ENCODE results near the gene BBOF1.
A peak's percentile ranks its signal among the peaks of the same experiment; 100 is the strongest.

The BBOF1 gene

GRCh38 chr14:73995977-73996378 is 23.2 kb upstream of the BBOF1 start:
- Histone ChIP-seq H3F3A (ENCODE audit: insufficient read depth) (peaks cover 19% of the 10 kb centered on the region), H3K79me2 (ENCODE audit: insufficient read depth, low read length) (no peaks in the 10 kb centered on the region), H3K4me3 (ENCODE audit: insufficient read depth, low read length, poor library complexity, severe bottlenecking) (no peak overlapping the region), H3K9me3 (ENCODE audit: insufficient read depth, low read length) (no peaks in the 10 kb centered on the region), H3K36me3 (ENCODE audit: low read length) (no peaks in the 10 kb centered on the region), H3K27ac (ENCODE audit: low read depth, low read length) (peak overlapping the region; percentile 82; the same call in 1 of the 2 replicates), H3K4me2 (ENCODE audit: low read depth, low read length, poor library complexity, severe bottlenecking) (peak overlapping the region; percentile 67), H4K20me1 (ENCODE audit: low read depth, low read length) (no peaks in the 10 kb centered on the region), H2AFZ (ENCODE audit: low read depth, low read length, severe bottlenecking) (no peak overlapping the region), H3K27me3 (ENCODE audit: low read length) (no peaks in the 10 kb centered on the region), H3K9me2 (replicated peaks; ENCODE audit: insufficient read depth, low read length) (no peaks in the 10 kb centered on the region), H3K9ac (ENCODE audit: low read length) (no peak overlapping the region; the same call in 1 of the 2 replicates)
- TF ChIP-seq CTCF (IDR thresholded peaks at IDR 0.05; ENCODE audit: insufficient read depth, low read length, poor library complexity, severe bottlenecking) (no peak), EZH2phosphoT487 (conservative IDR thresholded peaks at IDR 0.05; ENCODE audit: low read length) (no peak)

GRCh38 chr14:73996731-73997107 is 22.4 kb upstream of the BBOF1 start:
- Histone ChIP-seq H3K36me3 (ENCODE audit: low read length) (no peaks in the 10 kb centered on the region), H3K4me3 (ENCODE audit: insufficient read depth, low read length, poor library complexity, severe bottlenecking) (no peak overlapping the region), H2AFZ (ENCODE audit: low read depth, low read length, severe bottlenecking) (no peak overlapping the region), H4K20me1 (ENCODE audit: low read depth, low read length) (no peaks in the 10 kb centered on the region), H3K27me3 (ENCODE audit: low read length) (no peaks in the 10 kb centered on the region), H3F3A (ENCODE audit: insufficient read depth) (peaks cover 19% of the 10 kb centered on the region), H3K79me2 (ENCODE audit: insufficient read depth, low read length) (no peaks in the 10 kb centered on the region), H3K4me2 (ENCODE audit: low read depth, low read length, poor library complexity, severe bottlenecking) (no peak overlapping the region), H3K9ac (ENCODE audit: low read length) (no peak overlapping the region), H3K9me3 (ENCODE audit: insufficient read depth, low read length) (no peaks in the 10 kb centered on the region), H3K27ac (ENCODE audit: low read depth, low read length) (no peak overlapping the region), H3K9me2 (replicated peaks; ENCODE audit: insufficient read depth, low read length) (no peaks in the 10 kb centered on the region)
- TF ChIP-seq EZH2phosphoT487 (conservative IDR thresholded peaks at IDR 0.05; ENCODE audit: low read length), result no peak
- no peak for TF ChIP-seq CTCF (IDR thresholded peaks at IDR 0.05; ENCODE audit: insufficient read depth, low read length, poor library complexity, severe bottlenecking)

GRCh38 chr14:73997108-73997943 is 21.8 kb upstream of the BBOF1 start:
- no peak overlapping the region for H2AFZ ChIP-seq (ENCODE audit: low read depth, low read length, severe bottlenecking)

More at GRCh38 chr14:73997108-73997943, 21.8 kb upstream of the BBOF1 start:
- Histone ChIP-seq H3K4me3 (ENCODE audit: insufficient read depth, low read length, poor library complexity, severe bottlenecking) (no peak overlapping the region), H3K27ac (ENCODE audit: low read depth, low read length) (no peak overlapping the region), H3K9ac (ENCODE audit: low read length) (no peak overlapping the region), H3K9me3 (ENCODE audit: insufficient read depth, low read length) (no peaks in the 10 kb centered on the region), H3K36me3 (ENCODE audit: low read length) (no peaks in the 10 kb centered on the region), H3K4me2 (ENCODE audit: low read depth, low read length, poor library complexity, severe bottlenecking) (no peak overlapping the region), H3K79me2 (ENCODE audit: insufficient read depth, low read length) (no peaks in the 10 kb centered on the region), H3K27me3 (ENCODE audit: low read length) (no peaks in the 10 kb centered on the region), H3F3A (ENCODE audit: insufficient read depth) (peaks cover 19% of the 10 kb centered on the region), H4K20me1 (ENCODE audit: low read depth, low read length) (no peaks in the 10 kb centered on the region), H3K9me2 (replicated peaks; ENCODE audit: insufficient read depth, low read length) (no peaks in the 10 kb centered on the region)
- TF ChIP-seq CTCF (IDR thresholded peaks at IDR 0.05; ENCODE audit: insufficient read depth, low read length, poor library complexity, severe bottlenecking) (no peak), EZH2phosphoT487 (conservative IDR thresholded peaks at IDR 0.05; ENCODE audit: low read length) (no peak)
